Measurements from ENCODE around the gene MYOF.

The MYOF gene

DNA sequence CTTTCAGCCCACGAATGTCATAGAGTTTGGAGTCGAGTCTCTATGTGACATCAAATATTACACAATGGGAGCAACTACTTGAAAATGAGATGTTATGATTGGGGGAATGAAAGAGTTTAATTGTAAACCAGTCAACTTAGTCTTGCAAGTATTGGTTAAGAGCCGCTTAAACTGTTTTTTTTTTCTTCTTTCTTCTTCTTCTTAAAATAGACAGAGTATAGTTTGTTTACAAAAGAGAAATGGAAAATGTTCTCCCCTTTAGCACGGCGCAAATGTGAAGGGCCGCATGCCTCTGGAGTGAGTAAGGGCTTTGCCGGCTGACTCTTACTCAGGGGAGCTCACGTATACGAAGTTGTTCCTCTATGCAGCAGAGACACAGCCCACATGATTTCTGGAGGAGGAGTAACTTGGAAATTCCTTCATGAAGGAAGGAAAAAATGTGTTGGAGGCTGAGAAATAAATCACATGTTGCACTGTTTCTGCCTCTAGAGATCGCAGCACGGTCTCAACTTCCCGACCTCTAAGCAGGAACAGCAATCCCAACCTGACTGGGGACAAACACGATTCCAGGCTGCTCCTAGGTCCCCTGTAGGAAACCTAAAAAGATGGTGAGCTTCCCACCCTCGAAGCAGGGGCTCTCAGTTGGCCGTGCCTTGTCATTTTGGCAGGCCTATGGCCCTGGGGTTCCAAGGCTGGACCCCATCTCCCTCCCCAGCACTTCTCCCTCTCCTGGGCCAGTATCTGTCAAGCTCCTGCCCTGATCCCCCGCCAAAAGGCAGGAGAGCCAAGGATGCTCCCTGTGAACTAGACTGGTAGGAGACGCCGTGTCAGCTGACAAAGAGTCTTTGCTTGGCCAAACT lies 44.8 kb downstream of the MYOF start:
- TF ChIP-seq GATA3 (IDR thresholded peaks at IDR 0.05; ENCODE audit: low read depth, low read length) (no peak), GATA2 (IDR thresholded peaks at IDR 0.05; ENCODE audit: low read depth, low read length) (no peak)

DNA sequence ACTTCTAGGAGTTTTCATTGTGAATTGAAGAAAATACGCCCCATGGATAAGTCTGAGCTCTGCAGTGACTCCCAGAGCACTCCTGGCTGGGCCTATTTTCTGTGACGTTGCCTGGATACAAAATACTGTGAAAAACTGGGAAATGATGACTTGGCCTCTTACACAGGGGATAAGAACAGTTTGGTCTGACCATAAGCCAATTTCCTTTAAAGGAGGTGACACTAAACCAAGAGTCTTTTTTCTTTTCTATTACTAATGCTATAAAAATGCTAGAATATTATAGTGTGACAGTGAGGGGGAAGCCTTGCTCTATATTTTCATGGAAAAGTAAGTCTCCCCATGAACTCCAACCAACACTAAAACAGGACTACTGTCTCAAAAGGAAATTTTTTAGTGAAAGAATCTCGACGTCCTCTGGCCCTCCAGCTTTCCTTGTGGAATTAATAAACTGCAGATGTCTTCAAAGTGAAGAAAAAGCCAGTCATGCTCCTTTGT lies 45.5 kb downstream of the MYOF start:
- TF ChIP-seq GATA2 (IDR thresholded peaks at IDR 0.05; ENCODE audit: low read depth, low read length) (no peak), GATA3 (IDR thresholded peaks at IDR 0.05; ENCODE audit: low read depth, low read length) (no peak)

DNA sequence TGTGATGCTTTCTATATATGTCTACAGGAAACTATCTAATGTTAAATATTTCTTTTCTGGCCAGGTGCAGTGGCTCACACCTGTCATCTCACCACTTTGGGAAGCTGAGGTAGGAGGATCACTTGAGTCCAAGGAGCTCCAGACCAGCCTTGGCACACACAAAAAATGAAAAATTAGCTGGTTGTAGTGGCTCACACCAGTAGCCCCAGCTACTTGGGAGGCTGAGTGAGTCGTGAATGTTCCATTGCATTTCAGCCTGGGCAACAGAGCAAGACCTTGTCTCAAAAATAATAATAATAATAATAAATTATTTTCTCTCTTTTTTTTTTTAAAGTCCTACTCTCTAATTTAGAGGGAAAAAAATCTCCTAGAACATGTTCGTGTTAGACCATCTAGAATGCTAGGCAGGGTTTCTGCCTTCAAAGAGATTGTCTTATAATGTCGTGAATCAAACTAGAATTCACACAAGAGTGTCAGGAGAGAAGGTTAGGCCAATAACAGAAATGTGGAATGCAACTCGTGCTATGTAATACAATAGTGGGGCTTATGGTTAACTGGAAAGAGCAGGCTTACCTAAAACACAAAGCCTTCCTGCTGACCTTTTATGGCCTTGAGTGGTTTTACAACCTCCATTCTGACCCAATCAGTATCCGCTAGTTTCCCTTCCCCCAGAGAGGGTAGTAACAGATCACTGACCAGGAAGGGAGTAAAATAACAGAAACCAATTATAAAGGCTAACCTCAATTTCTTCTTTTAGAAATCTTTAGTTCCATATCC lies 46.3 kb downstream of the MYOF start:
- no peak for TF ChIP-seq GATA2 (IDR thresholded peaks at IDR 0.05; ENCODE audit: low read depth, low read length)
- no peak for TF ChIP-seq GATA3 (IDR thresholded peaks at IDR 0.05; ENCODE audit: low read depth, low read length)

DNA sequence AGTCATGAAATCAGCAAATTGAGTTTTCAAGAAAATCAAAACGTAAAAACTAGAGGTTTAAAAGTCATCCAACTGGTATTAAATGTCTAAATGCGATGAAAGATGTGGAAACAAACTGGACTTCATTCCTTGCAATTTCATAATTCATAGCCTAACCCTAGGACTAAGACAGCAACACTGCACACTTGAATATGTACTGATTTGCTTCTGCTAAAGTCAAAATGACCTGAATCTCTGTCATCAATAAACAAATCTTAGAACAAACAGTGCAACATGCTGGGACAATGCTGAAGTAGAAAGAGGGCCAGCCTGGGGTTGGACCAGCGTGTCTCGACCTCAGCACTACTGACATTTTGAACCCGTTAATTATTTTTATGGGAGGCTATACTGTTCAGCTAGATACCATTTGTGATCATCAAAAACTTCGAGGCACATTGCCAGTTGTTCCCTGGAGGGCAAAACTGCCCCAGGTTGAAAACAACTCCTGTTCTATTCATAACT lies 47.1 kb downstream of the MYOF start:
- TF ChIP-seq GATA2 (IDR thresholded peaks at IDR 0.05; ENCODE audit: low read depth, low read length), result no peak
- TF ChIP-seq GATA3 (IDR thresholded peaks at IDR 0.05; ENCODE audit: low read depth, low read length), result no peak

DNA sequence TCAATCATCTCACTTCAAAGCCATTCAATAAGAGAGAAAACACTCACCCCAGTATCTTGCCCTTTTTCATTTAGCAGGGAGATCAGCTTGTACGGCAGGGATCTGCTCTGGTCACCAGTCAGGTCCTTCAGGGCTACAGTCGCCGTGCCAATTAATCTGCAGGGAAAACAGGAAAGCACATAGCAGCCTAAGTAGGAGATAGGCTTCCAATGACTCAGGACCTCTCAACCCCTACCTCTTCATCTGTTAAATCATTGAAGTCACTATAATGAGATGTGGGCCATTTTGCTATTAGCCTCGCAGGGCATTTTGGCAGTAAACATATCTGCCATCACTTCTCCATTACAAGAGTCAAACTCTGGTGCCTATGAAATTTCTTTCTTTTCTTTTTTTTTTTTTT lies 50.8 kb downstream of the MYOF start:
- TF ChIP-seq GATA3 (IDR thresholded peaks at IDR 0.05; ENCODE audit: low read depth, low read length) (no peak), GATA2 (IDR thresholded peaks at IDR 0.05; ENCODE audit: low read depth, low read length) (no peak)

DNA sequence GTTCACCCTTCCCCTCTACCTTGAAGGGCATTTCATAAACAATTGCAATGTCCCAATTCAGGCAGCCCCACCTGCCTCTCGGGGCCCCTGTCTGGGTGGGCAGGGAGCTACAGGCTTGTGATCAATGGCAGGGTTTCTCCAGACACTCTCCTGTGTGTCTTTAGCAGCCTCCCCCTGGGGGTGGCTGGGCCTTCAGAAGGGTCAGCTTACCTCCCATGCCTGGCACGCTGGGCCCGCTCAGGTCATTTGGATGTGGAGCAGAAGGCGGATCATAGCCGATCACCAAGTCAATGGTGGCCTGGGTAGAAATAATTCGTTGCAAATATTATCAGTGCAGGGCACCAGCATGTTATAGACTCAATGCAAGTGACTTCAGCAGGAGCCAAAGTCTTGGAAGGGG lies 56.3 kb downstream of the MYOF start:
- no peak for TF ChIP-seq GATA2 (IDR thresholded peaks at IDR 0.05; ENCODE audit: low read depth, low read length)
- no peak for TF ChIP-seq GATA3 (IDR thresholded peaks at IDR 0.05; ENCODE audit: low read depth, low read length)

DNA sequence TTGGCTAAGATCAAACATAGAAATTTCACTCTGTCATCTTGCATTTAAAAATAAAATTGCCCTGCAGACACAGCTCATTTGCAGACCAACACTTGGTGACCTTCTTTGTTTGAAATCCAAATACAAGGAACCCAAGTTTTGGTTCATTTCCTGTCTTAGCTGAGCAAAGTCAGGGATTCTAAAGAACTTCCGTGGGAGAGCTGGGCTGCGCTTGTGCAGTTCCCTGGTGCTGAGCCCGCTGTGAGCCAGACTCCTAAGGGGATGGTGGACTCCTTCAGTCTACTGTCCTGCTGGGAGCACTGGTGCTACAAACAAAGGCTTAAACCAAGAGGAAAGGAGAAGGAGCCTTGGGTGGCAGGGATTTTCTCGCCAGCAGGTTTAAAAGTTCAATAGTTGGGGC lies 60.0 kb downstream of the MYOF start:
- TF ChIP-seq GATA3 (IDR thresholded peaks at IDR 0.05; ENCODE audit: low read depth, low read length) (no peak), GATA2 (IDR thresholded peaks at IDR 0.05; ENCODE audit: low read depth, low read length) (no peak)

DNA sequence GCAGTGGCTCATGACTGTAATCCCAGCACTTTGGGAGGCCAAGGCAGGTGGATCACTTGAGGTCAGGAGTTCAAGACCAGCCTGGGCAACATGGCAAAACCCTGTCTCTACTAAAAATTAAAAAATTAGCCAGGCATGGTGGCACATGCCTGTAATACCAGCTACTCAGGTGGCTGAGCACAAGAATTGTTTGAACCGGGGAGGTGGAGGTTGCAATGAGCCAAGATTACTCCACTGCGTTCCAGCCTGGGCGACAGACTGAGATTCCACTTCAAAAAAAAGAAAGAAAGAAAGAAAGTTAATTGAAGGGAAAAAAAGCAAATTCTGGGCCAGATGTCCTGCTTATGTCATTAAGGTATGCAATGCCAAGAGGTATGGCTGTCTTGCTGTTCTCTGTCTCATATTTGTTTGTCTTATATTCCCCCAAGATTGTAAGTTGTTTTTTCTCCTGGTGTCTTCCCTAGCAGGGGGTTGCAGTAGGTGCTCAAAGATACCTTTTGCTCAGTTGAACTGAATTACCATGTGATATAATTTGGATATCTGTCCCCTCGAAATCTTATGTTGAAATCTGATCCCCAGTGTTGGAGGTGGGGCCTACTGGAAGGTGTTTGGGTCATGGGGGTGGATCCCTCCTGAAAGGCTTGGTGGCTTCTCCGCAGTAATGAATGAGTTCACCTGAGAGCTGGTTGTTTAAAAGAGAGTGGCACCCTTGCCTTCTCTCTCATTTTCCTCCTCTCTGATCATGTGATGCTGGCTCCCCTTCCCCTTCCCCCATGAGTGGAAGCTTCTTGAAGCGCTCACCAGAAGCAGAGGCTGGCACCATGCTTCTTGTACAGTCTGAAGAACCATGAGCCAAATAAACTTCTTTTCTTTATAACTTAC lies 60.9 kb downstream of the MYOF start:
- TF ChIP-seq GATA3 (IDR thresholded peaks at IDR 0.05; ENCODE audit: low read depth, low read length) (no peak), GATA2 (IDR thresholded peaks at IDR 0.05; ENCODE audit: low read depth, low read length) (no peak)

DNA sequence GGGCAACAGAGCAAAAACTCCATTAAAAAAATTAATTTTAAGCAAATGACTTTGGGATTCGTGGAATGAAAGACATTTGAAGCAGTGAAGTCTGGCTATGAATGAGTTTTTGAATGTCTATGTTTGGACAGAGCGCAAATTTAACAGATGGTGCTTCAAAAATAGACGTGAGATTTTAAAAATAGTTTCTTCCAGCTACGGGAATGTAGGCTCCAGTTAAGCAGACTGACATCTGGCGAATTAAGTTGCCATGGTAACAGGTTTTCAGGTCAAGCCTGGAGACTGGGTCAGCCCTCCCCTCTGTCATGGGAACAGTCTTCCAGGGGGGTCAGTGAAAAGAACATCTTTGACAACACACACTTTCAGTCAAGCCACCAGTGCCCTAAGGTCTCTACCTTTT lies 62.0 kb downstream of the MYOF start:
- TF ChIP-seq GATA3 (IDR thresholded peaks at IDR 0.05; ENCODE audit: low read depth, low read length), result no peak
- no peak for TF ChIP-seq GATA2 (IDR thresholded peaks at IDR 0.05; ENCODE audit: low read depth, low read length)

DNA sequence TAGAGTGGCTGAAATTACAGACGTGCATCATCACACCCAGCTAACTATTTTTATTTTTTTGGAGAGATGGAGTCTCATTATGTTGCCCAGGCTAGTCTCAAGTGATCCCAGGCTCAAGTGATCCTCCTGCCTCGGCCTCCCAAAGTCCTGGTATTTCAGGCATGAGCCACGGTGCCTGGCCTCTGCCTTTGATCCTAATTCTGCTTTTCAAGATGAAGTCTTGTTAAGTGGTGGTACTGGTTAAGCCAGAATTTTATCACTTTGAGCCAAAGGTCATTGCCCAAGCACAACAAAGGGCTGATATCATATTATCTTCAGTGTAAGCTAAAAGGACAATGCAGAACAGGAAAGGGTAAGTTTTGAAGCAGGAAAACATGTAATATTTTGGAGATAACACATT lies 64.2 kb downstream of the MYOF start:
- TF ChIP-seq GATA3 (IDR thresholded peaks at IDR 0.05; ENCODE audit: low read depth, low read length) (no peak), GATA2 (IDR thresholded peaks at IDR 0.05; ENCODE audit: low read depth, low read length) (no peak)

DNA sequence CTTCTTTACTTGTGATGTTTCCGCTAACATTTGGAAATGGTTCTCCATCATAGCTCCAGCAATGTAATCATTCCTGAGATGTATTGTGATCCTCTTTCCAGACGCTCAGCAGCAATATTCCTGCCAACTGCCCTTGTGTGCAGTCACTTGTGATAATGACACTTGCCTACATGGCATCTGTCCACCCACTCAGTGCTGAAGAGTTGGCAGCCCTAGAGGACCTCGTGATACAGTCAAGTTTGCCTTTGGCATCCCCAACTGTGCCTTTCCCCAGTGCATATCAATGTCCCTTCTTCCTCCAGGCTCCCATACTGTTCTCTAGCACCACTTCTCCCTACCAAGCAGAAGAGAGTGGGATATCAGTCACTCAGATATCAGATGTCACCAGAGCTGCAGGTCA lies 64.9 kb downstream of the MYOF start:
- TF ChIP-seq GATA2 (IDR thresholded peaks at IDR 0.05; ENCODE audit: low read depth, low read length) (no peak), GATA3 (IDR thresholded peaks at IDR 0.05; ENCODE audit: low read depth, low read length) (no peak)

DNA sequence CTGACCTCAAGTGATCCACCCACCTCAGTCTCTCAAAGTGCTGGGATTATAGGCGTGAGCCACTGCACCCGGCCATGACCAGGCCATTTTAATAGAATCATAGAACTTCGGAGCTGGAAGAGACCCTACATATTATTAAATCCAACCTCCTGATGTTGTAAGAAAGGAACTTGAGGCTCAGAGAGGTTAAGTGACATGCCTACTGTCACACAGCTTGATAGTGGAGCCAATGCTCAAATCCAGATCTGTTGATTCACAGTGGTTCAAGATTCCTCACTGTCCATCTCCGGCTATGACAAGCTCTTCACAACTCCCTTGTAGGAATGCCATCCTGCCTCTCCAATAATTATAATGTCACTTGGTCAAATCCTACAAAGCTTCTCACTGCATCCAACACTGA lies 65.3 kb downstream of the MYOF start:
- TF ChIP-seq GATA3 (IDR thresholded peaks at IDR 0.05; ENCODE audit: low read depth, low read length) (no peak), GATA2 (IDR thresholded peaks at IDR 0.05; ENCODE audit: low read depth, low read length) (no peak)

DNA sequence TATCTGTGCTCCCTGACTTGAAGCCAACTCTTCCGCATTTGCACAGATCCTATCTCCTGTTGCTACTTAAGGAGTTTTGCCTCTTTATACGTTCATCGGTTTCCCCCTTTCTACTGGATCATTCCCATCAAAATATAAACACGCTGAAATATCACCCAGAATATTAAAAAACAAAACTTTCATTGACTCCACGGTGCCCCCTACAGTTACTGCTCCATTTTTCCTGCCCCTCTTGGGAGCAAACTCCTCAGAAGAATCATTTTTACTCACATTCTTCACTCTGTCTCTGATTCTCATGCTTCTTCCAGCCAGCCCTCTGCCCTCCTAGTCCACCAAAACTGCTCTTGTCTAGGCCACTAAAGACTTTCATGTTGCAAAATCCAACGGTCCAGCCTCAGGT lies 66.4 kb downstream of the MYOF start:
- no peak for TF ChIP-seq GATA3 (IDR thresholded peaks at IDR 0.05; ENCODE audit: low read depth, low read length)
- TF ChIP-seq GATA2 (IDR thresholded peaks at IDR 0.05; ENCODE audit: low read depth, low read length), result no peak

DNA sequence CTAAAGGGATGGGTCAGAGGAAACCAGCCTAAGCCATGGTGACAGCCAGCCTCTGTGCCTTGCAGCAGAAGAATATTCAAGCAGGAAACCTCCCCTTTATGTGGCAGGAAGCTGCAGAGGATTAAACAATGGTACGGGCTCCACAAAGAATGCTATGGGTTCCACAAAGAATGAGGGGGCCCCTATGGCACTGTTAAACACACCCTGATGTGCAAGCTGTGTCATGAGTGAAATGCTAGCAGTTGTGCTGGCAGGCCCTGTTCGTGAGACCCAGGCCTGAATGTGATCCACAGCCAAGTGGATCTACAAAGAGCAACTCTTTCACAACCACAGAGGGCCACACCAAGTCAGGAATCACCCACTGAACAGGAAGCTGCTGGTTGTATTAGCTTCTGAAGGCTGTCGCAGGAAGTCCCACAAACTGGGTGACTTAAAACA lies 68.9 kb downstream of the MYOF start:
- TF ChIP-seq GATA2 (IDR thresholded peaks at IDR 0.05; ENCODE audit: low read depth, low read length) (no peak), GATA3 (IDR thresholded peaks at IDR 0.05; ENCODE audit: low read depth, low read length) (no peak)
